Activated CD4-positive, alpha-beta T cell treated with anti-CD3 and anti-CD28 coated beads, Interleukin-2, amount 50 U/mL, for 1 hour (primary cell): ENCODE measurements around the gene TMEM132D.
"Not testable (repeated sequence)": the region's sequence is repeated elsewhere in the genome, so short reads cannot be mapped to it uniquely, and the experiment has no call there.

Source experiments
- DNase-seq: peaks from one replicate; pipeline ENCODE4 v3.0.0-alpha.2; 2020

The TMEM132D gene

DNA sequence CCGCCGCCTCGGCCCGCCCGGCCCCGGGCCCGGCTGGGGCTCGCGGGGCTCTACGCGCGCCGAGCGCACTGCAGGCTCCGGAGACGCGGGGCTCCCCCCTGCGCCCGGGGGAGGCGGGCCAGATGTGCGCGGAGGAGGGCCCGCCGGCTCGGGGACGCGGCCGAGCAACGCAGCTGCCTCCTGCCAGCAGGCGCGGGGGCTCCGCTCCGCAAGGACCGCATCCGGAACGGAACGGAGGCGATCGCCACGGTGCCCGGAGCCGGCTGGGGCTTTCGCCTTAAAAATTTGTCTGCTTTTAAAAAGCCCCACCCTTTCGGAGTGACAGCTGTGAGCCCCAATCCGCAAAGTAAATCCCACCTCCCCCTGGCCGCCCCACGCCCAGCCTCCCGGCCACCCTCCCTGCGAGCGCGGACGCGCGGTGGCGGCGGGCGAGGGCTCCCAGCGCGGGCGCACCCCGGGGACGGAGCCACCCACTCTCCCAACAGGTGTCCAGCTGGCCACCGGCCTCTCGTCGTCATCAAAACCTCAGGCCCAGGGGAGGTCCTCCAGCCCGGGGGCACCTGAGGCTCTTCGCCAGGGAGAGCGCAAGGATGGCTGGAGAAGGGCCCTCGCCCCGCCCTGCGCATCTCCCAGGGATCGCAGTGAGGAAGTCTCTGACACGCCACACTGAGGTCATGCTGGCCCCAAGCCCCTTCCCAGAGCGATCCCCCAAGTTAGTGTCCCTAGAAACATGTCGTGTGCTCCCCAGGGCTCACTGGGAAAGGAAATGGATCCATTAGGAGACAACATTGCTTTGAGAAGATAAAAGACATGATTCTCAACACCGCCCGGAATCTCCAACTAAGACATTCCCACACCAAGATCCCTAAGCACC lies at the start of gene TMEM132D:
TSS of gene TMEM132D (minus strand) at position 70 of the 874 bp plus-strand sequence.
- DNase-seq = no peak

DNA sequence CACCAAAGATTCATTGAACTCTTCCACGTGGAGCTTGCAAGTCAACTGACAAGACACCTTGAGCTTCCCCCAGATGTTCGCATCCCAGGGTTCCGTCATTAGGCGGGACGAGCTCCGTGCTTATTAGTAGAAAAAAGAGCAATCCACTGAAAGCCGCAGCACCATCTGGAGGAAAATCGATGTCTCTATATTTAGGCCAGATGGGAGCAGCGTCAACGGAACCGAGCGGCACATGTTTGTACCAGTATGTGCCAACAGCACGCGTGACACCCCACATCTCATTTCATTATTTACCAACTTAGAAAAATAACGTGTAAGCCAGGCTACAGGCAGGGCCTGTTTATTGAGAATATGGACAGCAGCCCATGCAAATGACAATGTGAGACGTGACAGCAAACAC lies 45.8 kb upstream of the TMEM132D start:
- DNase-seq = no peak

DNA sequence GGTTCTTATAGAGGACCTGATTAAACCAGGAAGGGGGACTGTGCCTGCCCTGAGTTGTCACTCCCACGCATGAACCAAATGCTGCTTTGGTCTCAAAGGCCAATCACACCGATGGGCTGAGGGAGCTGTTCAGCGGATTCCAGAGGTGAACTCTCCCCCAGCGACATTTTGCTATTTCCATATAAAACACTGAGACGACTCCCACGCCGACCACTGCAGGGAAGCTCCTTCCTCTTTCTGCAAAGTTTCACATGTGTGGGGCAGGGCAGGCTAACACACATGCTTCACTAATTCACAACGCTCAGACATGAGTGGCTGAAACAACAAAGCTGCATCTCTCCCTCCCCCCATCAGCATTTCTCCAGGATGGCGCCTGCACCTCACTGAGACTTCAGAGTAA lies 37.8 kb upstream of the TMEM132D start:
- DNase-seq = no peak

DNA sequence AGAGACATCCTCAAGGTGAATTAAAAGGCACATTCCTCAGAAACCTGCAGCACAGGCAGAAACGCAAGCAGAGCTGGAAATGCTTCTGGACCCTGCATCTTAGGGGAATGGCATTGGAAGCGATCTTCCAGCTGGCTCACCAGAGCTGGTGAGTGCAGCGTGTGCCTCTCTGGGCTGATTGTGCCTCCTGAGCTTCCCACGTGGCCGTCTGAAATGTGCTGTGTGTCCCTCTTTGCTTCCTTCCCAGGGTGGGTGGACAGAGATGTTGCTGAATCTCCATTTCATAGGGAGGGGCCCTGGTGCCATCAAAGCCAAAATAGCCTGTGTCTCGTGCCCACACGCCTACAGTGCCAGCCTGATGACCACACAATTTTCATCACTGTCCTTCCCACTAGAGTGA lies 34.3 kb upstream of the TMEM132D start:
- no peak for DNase-seq

DNA sequence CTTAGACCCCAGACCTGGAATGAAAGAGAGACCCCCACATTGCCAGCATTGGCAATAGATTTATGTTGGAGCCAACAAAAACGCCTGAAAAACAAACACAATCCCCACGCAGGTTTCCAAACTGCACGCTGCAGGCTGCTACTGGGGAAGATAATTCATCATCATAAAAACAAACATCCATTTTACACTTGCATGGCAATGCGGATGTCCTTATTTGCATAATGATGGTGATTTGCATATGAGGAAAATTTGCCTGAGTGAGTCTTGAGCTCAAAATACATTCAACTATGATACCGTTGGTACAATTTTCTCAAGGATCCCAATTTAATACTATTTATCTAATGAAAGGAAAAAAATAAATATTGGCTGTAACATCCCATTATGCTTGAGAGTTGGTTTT lies 33.6 kb upstream of the TMEM132D start:
- no peak for DNase-seq

DNA sequence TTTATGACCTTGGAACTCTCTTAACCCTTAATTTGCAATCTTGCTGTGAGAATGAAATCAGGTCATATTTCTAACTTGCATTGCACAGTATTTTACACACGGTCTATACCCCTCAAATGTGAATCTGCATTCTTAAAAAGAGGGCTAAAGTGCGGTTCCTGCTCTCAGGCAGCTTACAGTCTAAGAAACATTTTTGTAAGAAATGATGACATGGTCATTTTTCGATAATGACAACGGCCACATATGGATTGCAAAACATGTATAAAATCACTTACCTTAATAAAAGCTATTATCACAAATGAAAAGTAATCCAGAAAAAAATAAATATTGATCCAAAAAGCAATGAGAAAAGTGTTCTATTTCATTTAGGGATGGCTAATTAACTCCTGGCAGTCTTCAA lies 24.8 kb upstream of the TMEM132D start:
- no peak for DNase-seq

DNA sequence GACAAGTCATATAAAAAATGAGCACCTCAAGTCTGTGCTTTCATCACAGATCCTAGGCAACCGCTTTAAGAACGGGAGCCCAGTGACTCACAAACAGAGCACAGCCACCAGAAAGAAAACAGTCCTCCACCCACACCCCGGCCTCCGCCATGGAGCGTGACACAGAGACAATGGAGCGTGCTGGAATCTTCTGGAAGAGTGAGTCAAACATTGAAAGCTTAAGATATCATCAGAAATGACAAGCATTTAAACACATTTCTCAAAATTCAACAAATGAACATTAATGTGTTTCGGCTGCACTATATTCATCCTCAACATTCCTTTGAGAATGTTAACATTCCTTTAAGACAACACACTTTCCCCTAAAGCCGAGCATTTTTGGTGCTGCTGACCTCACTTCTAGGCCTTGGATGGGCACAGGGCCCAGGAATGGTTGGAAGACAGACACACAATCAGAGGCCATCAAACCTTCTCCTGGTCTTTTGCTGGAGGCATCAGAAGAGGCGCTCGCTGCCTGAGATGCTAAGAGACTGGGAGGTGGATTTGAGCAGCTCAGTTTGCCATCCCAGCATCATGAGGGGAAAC lies 23.6 kb upstream of the TMEM132D start:
- no peak for DNase-seq

DNA sequence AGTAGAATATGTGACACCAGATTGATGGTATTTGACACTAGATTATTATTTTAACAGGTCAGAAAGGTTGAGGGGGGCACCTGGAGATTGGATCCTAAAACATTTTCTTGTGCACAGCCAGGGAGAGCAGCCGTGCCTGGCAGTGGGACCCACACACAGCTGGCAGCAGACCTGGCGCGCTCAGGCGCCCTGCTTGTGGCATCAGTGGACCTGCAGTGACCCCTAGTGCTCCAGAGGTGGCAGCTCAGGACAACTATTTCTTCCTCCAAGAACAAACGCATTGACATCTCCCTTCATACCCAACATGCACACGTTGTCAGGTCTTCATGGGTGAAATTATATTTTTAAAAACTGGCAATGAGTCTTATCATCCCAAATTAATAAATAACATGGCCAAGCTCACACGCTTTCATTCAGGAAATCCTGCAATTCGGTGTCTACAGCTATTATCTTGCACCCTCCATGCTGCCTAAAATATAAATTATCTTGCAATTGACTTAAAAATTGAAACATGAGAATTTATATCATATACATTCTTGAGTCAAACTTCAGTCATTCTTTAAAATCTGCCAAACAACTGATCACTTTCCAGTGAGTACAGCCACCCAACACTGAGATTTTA lies 7.7 kb upstream of the TMEM132D start:
- DNase-seq = no peak

DNA sequence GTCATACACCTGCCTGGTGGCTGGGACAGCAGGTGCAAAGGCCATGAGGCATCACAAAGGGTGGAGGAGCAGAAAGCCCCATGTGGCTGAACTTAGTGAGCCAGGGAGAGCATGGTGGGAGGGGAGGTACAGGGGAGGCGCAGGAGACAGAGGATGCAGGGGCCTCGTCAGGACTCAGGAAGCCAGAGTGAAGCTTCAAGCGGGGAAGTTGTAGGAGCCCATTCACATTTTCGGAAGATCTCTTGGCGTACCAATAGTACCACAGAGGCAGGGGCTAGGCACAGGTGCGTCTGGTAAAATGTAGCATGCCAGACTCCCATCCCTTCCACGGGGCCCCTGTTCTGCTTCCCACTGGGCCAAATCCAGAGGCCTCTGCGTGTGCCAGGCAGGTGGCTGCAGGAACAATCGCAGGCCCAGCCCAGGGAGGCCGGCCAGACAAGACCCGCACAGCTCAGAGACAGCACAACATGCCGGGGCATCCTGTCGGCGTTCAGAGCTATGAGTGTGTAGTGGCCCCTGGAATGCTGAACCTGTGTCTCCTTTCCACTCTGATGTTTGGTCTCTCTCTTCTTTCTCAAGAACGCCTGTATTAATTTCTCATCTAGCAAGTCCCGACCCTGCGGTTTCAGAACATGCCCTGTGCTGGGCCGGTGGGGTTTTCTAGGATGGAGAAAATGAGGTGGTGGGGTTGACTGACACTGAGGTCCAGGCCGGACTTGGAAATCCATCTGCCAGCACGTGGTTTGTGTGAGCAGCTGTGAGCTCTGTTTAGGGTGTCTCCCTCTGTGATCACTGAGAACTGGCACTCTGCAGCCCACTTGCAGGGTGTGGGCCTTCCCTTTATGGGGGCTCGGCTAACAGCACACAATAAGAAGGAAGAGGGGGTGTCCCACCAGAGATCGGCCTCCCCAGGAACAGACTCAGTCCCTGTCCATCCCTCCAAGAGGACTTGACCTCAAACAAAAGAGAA lies 5.5 kb upstream of the TMEM132D start:
- DNase-seq = no peak

DNA sequence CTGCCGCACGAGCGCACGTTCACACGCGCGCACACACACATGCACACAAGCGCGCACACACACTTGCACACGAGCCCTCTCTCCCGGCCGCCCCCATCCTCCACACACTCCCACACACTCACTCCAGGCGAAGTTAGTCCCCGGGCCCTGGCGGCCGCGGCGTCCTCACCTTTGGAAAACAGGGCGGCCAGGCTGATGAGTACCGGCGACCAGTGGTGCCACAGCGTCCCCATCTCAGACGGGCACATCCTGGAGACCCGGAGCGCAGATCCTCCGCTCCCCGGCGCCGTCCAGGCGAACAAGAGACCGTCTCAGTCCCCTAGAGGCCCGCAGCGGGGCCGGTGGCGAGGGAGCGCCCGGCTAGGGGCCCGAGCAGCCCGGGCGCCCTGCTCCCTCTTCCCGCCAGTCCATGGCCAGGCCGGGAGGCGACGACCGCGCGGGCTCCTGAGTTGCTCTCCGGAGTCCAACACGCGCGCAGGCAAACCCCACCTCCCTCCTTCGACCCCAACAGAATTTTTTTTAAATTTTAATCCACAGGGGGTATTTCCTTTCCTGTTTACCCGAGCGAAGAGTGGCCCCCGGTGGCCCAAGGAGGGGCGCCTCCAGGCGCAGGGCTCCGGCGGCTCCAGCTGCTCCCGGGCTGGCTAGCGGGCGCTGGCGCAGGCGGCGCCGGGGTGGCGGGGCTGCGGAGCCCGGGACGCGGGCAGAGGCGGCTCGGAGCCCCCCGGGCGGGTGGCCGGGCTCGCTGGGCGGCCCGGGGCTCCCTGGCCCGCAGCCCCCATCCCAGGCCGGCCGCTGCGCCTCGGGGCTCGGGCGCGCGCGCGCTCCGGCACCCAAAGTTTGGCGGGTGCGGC lies 506 bp downstream of the TMEM132D start:
- no peak for DNase-seq

DNA sequence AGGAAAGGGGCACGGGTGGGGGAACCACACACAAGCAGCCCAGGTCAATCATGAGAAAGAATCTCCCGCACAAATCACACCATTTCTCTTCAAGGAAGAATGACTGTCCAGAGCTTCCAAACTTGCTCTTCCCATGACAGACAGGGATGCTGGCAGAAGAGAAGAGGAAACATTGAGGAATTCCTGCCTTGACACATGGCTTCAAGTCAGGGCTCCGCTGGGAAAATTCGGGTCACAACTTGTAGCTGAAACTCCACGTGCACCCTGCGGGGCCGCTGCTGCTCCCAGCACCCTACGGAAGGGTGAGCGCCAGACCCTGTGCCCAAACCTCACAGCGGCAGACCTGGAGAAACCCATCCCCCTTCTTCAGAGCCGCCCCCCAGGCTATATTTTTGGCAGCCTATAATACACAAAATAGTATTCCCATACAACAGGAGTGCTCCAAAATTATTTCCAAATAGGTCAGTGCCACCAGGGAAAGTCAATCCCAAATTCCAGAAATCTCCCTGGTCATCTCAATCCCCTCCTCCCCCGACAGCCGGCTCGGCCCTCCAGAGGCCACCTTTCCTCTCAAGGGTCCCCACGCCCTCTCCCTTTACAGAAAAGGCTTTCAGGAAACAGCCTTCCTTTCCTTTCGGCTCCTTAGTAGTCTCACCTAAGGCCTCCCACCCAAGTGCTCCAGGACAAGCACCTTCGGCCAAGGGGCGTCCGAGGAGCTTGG lies 1.3 kb downstream of the TMEM132D start:
- no peak for DNase-seq

DNA sequence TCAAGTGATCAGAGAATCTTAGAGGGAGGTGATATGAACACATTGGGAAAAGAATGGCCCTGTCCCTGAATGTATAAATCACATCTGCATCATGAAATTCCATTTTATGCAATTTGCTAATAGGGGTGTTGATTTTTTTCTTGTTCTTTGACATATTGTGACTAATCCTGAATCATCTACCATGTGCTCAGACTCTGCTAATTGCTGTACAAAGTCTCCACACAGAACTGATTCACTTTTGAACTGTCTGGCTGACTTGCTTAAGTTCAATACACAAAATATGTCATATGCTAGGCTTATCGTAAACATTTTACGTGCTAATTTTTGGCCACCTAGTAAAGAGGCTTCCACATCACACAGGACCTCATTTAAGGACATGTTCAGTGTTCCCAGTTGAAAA lies 2.6 kb downstream of the TMEM132D start:
- DNase-seq = no peak

DNA sequence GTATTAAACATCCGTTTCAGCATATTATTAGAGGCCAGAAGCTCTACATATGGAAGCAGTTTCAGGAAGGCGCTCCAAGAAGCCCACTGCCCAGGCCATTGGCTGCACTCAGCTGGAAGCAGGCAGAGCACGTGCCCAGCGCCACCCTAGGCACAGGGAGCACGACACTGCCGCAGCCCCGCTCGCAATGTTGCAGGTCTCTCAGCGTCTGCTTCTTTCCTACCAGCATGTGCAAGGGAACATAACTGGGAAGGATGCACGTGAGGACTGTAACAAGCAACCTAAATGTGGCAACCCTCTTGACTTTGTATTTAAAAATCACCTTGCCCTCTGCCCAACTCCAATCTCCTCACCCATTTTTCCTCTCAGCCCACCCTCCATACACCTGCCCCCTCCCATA lies 3.5 kb downstream of the TMEM132D start:
- DNase-seq = no peak

DNA sequence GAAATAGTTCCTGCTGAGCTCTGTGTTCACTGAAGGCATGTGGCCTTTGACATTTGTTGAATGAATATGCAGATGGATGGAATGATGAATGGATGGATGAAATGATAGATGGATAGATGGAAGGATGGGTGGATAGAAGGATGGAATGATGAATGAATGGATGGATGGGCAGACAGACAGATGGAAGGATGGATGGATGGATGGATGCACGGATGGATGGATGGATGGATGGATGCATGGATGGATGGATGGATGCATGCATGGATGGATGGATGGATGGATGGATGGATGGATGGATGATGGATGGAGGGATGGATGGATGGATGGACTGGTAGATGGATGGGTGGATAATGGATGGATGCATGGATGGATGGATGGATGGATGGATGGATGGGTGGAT lies 4.8 kb downstream of the TMEM132D start:
- DNase-seq = not testable (repeated sequence)

DNA sequence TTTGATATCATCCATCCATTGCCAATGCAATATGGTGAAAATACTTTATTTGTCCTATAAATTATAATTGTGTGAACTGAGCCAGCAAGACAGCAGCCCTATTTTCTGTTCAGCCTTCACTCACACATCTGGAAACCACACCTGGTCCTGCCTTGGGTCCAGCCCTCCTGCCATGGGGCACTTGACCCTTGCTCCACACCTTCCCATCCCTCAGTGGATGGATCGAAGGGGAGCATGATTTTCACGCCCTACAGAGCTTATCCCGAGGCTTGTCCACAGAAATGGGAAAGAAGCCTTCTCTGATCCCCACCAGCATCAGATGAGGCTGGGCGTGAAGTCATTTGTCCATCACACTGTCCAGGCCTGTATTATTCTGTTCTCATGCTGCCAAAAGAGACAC lies 10.1 kb downstream of the TMEM132D start:
- DNase-seq = no peak

DNA sequence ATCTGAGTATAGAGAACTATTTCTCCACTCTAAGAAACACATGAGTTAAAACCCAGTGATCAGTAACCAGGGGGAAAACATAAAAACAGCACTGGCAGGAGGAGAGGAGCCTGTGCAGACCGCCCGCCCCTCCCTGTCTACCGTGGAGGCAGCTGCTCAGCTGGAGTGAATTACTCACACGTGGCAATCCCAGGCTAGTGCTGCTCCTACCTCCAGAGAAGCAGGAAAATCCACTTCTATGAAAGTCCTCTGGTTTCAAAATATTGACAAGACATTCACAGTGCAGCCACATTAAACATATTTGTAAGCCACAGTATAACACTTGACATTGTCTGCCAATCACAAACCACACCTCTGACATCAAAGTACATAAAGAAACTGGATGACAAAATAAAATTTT lies 16.7 kb downstream of the TMEM132D start:
- DNase-seq = no peak

DNA sequence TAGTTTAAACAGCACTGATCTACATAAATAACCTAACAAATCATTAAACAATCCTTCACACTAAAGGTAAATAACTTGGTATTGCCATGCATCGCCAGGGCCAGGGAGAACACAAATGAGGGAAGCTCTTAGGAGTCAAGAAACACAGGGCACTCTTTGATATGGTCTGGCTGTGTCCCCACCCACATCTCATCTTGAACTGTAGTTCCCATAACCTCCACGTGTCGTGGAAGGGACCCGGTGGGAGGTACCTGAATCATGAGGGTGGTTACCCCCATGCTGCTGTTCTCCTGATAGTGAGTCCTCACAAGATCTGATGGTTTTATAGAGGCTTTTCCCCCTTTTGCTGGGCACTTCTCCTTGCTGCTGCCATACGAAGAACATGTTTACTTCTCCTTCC lies 17.3 kb downstream of the TMEM132D start:
- DNase-seq = no peak

DNA sequence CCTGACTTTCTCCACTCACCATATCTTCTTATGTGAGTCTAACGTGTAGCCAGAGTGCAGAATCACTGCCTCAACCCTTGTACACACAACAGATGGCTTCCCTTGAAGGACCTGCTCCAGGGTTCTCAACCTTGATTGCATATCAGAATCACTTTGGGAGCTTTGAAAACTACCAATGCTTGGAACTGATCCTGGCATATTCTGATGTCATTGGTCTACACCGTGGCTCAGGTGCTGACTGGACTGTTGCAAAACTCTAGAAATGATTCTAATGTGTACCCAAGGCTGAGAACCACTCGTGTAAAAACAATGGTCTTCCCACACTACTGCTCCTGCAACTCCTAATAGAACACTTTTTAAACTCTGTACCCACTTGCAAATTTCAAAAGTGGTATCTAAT lies 18.5 kb downstream of the TMEM132D start:
- no peak for DNase-seq

DNA sequence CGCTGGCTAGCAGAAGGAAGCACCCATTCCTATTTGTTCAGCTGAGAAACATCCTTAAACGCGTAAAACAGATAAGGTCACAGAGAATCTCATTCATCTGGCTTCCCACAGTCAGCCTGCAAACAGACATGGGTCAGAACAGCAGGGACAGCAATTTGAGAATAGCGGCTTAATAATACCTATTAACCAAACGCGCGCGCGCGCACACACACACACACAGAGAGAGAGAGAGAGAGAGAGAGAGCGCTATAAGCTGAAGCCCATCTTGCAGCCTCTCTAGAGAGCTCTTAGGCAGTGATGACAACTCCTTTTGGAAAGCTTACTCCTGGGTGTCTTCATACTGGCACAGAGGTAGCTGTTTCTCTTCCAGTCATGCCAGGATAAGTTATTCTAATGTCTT lies 26.4 kb downstream of the TMEM132D start:
- no peak for DNase-seq

DNA sequence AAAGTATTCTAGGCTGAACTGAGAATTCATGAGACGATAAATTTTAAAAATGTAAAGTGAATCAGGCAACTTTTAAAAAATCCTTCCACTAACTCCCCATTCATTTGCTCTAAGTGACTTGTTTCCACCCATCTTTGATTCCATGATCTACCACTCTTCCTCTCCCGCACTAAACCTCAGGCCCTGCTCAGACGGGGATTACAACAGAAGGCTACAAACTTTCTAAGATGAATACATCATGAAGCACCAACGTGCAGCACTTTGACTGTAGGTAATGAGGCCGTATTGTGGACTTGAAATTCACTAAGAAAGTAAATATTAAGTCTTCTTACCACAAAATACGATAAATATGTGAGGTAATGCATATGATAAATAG lies 30.0 kb downstream of the TMEM132D start:
- no peak for DNase-seq

DNA sequence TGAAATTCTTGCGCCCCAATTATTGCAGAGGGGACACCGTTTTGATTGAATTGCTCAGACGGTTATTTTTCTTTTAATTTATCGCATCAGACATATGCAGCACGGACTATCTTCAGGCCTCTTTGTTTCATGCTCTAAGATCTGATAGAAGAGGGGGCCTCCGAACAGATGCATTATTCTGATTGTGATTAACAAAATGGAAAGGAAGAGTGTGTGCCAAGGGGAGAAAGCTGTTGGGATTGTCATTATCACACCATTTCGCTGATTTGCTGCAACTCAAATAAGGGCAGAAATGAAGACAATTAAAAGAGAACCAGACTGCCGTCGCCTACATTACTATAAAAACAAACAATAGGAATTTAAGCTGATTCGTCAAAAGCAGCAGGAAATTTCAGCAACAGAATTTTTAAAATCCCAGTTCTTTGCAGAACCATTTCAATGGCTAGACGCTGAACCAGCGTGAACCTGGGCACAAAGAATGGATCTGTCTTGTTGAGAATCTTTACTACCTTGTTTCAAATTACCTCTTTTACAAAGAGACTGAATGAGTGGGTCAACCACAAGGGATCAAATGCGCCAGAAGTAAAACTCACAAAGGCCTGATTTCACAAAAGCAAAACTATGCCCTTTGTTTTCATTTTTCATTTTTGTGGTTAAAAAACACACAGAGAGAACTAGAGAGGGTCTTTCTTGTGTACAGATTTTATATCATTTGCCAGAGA lies 30.6 kb downstream of the TMEM132D start:
- DNase-seq = no peak
